Cardiac septum (tissue), 1 donor: ENCODE results near the gene SUPT6H. TPM values are rescaled to one million over a fixed set of nuclear protein-coding genes. Genes with fewer than 3 reads are reported as not detected.

Source experiments
- DNase-seq: peaks from one replicate; pipeline ENCODE4 v3.0.0-alpha.2; 2020; ENCODE audit warnings: low spot score
- intact Hi-C: fragments of 100-400 bp; cut with DNase I; formaldehyde crosslinking; loops from one replicate; pipeline ENCODE4 v1.14.0; 2022
- total RNA-seq: library from RNA; stranded (reverse); fragmentation: NEBNext Ultra II Directional; extraction: Animal tissue kit (Norgen Biotek cat#: 25700); gene quantifications from one replicate; pipeline ENCODE4 v1.2.1, GENCODE V29; 2021
- donor health status: DM: no; HTN: no; CAD: no.

The SUPT6H gene
- total RNA-seq, 1 donor from 2014 or later = 48.4 TPM

GRCh38 chr17:28698253-28698941 lies 36.4 kb downstream of the SUPT6H start:
- no peak for DNase-seq
- intact Hi-C loops = no loop called here

GRCh38 chr17:28700278-28700677 lies 38.3 kb downstream of the SUPT6H start:
- no peak for DNase-seq
- intact Hi-C loops = no loop called here

GRCh38 chr17:28700830-28701492 lies 39.0 kb downstream of the SUPT6H start:
- intact Hi-C loops = no loop called here
- DNase-seq = no peak

GRCh38 chr17:28702026-28702751 lies 40.2 kb downstream of the SUPT6H start:
- intact Hi-C loops = no loop called here
- DNase-seq = no peak

GRCh38 chr17:28702752-28703150 lies 40.7 kb downstream of the SUPT6H start:
- intact Hi-C loops = no loop called here
- DNase-seq = no peak

- intact Hi-C loops = no loop called here
- no peak for DNase-seq
These were observed 41.7 kb downstream of the SUPT6H start for GRCh38 chr17:28703552-28704218.

- DNase-seq = no peak
- intact Hi-C loops = no loop called here
These were observed 42.3 kb downstream of the SUPT6H start for GRCh38 chr17:28704219-28704858.

GRCh38 chr17:28705074-28705659 lies 43.2 kb downstream of the SUPT6H start:
- intact Hi-C loops = no loop called here
- no peak for DNase-seq

GRCh38 chr17:28705728-28706334 lies 43.8 kb downstream of the SUPT6H start:
- intact Hi-C loops = no loop called here
- DNase-seq = no peak

GRCh38 chr17:28706471-28707338 lies 44.7 kb downstream of the SUPT6H start:
- no peak for DNase-seq
- intact Hi-C loops = no loop called here

- no peak for DNase-seq
- intact Hi-C loops = no loop called here
These were observed 45.3 kb downstream of the SUPT6H start for GRCh38 chr17:28707339-28707720.

- intact Hi-C loops = no loop called here
- DNase-seq = peak; percentile 96
These were observed 49.1 kb downstream of the SUPT6H start for GRCh38 chr17:28710861-28711722.

- no peak for DNase-seq
- intact Hi-C loops = no loop called here
These were observed 49.7 kb downstream of the SUPT6H start, which contains the start of gene PROCA1 for GRCh38 chr17:28711723-28712031. Gene PROCA1 (minus strand): TSS chr17:28711888. CDS start chr17:28711660, 228 bp downstream.

- intact Hi-C loops = no loop called here
- peak; percentile 87 for DNase-seq
These were observed 50.2 kb downstream of the SUPT6H start for GRCh38 chr17:28712032-28712704.

- no peak for DNase-seq
- intact Hi-C loops = no loop called here
These were observed 50.9 kb downstream of the SUPT6H start for GRCh38 chr17:28712705-28713415.

- intact Hi-C loops = no loop called here
- DNase-seq = no peak
These were observed 52.3 kb downstream of the SUPT6H start for GRCh38 chr17:28714281-28714680.
